WERI-Rb-1 (cell line): ENCODE data around the gene TENM4.
A peak's percentile ranks its signal among the peaks of the same experiment; 100 is the strongest.

Experiments used
- DNase-seq: peaks from one replicate; pipeline ENCODE4 v3.0.0-alpha.2; 2020
- H3K27ac ChIP-seq: fragments of 250-450 bp; sonication (Bioruptor Pico); 2 replicates; pipeline ENCODE4 v1.5.1; 2020; ENCODE audit warnings: mild to moderate bottlenecking, moderate library complexity
- H3K27me3 ChIP-seq: fragments of 250-450 bp; sonication (Bioruptor Pico); 2 replicates; pipeline ENCODE4 v1.5.1; 2021; ENCODE audit warnings: mild to moderate bottlenecking, low read depth, moderate library complexity; ENCODE audit not compliant: insufficient read depth, severe bottlenecking
- H3K36me3 ChIP-seq: fragments of 250-450 bp; sonication (Bioruptor Pico); 2 replicates; pipeline ENCODE4 v1.5.1; 2020; ENCODE audit warnings: mild to moderate bottlenecking, moderate library complexity
- H3K4me3 ChIP-seq: 2 replicates; pipeline ENCODE4 v1.5.1; 2011; ENCODE audit warnings: low read depth, mild to moderate bottlenecking, control low read depth, low read length
- H3K9me3 ChIP-seq: fragments of 250-450 bp; sonication (Bioruptor Pico); 2 replicates; pipeline ENCODE4 v1.5.1; 2021; ENCODE audit warnings: mild to moderate bottlenecking, moderate library complexity; ENCODE audit not compliant: severe bottlenecking
- TF ChIP-seq, protein P1 (sequence below): IDR thresholded peaks from 2 replicates; pipeline ENCODE4 v1.5.1; 2011; ENCODE audit warnings: low read depth, mild to moderate bottlenecking, control low read depth, inconsistent platforms, low read length

The TENM4 gene

DNA sequence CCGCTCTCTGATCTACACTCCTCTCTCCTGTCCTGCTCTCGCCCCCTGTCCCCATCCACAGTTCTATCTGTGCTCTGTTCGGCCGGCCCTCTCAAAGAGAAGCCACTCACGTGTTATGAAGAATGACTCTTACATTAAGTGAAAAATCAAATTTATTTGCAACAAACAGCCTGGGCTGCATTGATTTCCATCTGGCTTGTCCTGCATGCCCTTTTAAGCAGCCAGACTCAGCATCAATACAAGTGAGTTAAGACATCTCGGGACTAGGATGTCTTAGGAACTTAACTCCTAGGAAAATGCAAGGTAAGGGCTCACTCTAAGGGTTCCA is 373.5 kb downstream of the TENM4 start:
- Histone ChIP-seq H3K4me3 (no peak overlapping the region), H3K36me3 (no peaks in the 10 kb centered on the region), H3K9me3 (no peaks in the 10 kb centered on the region), H3K27ac (no peak overlapping the region), H3K27me3 (no peaks in the 10 kb centered on the region)
- TF ChIP-seq, protein P1, sequence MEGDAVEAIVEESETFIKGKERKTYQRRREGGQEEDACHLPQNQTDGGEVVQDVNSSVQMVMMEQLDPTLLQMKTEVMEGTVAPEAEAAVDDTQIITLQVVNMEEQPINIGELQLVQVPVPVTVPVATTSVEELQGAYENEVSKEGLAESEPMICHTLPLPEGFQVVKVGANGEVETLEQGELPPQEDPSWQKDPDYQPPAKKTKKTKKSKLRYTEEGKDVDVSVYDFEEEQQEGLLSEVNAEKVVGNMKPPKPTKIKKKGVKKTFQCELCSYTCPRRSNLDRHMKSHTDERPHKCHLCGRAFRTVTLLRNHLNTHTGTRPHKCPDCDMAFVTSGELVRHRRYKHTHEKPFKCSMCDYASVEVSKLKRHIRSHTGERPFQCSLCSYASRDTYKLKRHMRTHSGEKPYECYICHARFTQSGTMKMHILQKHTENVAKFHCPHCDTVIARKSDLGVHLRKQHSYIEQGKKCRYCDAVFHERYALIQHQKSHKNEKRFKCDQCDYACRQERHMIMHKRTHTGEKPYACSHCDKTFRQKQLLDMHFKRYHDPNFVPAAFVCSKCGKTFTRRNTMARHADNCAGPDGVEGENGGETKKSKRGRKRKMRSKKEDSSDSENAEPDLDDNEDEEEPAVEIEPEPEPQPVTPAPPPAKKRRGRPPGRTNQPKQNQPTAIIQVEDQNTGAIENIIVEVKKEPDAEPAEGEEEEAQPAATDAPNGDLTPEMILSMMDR, result no peak
- no peak for DNase-seq

DNA sequence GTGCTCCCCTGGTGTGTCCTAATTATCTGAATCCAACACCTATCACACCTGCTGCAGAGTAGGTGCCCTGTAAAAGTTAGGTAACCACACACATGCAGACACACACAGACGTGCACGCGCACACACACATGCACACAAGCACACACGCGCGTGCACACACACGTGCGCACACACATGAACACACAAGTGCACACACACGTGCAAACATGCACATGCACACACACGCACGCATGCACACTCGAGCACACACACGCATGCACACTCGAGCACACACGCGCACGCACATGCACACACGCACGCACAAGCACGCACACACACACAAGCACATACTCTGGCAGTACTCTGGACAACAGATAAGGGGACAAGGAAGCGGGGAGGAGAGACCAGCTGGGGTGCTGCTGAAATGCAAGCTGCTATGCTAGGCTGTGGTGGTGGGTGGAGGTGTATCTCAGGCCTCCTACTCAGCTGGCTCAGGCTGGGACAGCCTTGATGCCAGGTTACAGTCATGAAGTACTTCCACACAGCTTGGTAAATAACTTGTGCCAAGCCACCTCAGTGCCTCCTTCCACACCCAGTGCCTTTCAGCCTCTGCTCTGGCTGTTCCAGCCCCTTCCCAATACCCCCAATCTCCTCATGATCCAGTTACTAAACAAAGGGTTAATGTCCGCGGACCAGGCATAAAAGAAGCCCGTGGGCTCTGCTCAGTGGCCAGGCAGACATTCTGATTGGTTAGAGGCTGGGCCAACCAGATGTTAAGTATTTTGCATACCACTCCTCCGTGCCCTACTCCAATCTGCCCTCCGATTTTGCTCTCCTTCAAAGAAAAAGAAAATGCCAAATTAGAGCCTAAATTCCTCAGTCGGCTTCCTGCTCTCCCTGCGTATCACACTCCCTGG is 374.1 kb downstream of the TENM4 start:
- H3K4me3 ChIP-seq, result no peak overlapping the region
- H3K36me3 ChIP-seq, result no peaks in the 10 kb centered on the region
- TF ChIP-seq, protein P1, result no peak
- no peak for DNase-seq
- H3K27me3 ChIP-seq, result no peaks in the 10 kb centered on the region
- H3K27ac ChIP-seq, result no peak overlapping the region
- H3K9me3 ChIP-seq, result no peaks in the 10 kb centered on the region

DNA sequence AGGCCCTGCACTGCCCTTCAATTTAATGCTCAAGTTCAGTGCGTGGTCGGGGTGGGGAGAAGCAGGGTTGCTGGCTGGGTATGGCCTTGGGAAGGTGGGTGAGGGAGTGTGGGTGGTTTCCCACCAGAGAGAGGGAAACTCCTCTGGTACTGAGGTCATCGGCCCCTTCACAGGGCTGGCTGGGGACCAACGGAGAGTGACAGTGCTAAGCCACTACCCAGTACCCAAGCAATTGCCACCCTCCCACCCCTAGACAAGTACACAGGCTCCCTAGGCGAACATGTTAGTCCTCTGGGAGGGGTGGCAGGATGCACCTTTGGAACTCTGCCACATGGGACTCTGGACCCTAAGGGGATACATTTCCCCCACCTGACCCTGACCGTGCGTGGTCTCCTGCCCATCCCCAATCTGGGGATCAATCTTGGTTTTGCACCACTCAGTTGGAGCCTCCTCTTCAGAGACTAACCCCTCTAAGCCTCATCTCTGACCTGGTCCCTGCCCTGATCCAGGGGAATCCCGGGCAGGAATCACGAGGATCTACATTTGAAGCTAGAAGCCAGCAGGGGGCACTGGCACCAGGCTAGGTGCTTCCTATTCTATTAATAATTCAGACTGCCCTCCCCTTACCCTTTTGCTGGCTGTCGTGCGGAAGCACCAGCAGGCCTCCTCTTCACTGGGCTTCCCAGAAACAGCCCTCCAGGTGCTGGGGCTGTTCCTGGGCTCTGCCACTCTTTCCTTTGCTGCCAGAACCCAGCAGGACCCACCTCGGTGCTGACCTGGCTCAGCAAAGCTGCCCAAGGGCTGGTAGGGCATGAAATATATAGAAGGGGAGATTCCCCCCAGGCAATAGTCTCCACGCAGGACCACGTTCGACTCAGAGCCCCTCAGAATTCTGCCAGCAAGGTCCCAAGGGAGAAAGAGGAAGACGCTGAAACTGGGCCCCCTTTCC is 377.7 kb downstream of the TENM4 start:
- H3K9me3 ChIP-seq, result no peaks in the 10 kb centered on the region
- DNase-seq, result peak; percentile 77
- H3K27ac ChIP-seq, result peak overlapping the region; percentile 60
- TF ChIP-seq, protein P1, result peak; percentile 77
- H3K27me3 ChIP-seq, result no peaks in the 10 kb centered on the region
- no peak overlapping the region for H3K4me3 ChIP-seq
- no peaks in the 10 kb centered on the region for H3K36me3 ChIP-seq

DNA sequence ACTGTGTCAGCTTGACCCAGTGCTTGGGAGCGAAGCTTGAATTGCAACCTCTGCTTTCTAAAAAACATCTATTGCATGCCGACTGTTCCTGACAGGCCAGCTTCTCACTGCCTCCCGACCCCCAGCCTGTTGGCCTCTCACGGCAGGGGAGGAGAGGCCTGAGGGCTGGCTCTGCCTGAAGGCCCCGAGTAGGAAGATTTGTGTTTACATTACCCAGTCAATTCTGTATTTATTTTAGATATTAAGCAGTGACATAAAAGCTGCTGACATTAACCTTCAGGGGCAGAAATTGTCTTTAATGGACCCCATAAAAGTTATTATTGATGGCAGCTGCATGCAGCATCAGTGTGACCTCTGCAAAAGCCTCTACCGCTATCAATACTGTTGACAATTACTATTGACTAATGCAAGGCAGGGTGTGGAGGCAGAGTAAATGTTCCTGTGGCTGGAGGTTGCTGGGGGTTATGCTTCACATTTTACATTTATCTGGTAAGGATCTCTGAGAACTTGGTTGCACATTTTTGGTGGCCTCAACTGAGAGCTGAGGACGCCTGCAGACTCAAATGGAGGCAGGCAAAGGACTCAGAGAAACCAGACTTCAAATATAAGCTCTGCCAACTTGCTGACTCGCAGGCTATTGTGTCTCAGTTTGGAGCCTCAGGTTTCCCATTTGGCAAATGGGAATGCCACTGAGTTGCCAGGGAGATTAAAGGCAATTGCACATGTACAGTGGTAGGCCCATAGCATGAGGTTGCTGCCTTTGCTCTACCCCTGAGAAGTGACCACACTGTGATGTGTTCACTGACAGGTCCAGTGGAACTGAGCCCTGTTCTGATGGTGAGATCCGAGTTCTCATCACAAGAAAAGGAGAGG is 380.5 kb downstream of the TENM4 start:
- DNase-seq, result no peak
- Histone ChIP-seq H3K27me3 (no peaks in the 10 kb centered on the region), H3K36me3 (no peaks in the 10 kb centered on the region), H3K4me3 (no peak overlapping the region), H3K9me3 (no peaks in the 10 kb centered on the region), H3K27ac (no peak overlapping the region)
- TF ChIP-seq, protein P1, result no peak

DNA sequence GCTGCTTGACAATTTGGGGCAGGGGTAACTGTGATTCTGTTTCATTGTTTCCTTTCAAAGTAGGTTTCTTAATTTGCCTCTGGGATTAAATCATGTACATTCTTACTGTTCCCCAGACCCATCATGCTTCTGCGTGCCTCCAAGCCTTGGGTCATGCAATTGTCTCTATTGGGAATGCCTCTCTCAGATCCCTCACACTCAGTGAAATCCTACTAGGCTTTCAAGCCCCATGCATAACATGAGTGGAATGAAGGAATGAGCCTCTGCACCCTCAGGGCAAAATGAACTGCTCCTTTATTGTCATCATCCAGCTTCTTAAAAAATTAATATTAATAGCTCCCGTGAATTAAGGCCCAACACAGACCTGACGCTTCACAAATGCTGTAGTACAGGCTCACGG is 381.7 kb downstream of the TENM4 start:
- no peaks in the 10 kb centered on the region for H3K9me3 ChIP-seq
- no peak overlapping the region for H3K4me3 ChIP-seq
- TF ChIP-seq, protein P1, result no peak
- no peaks in the 10 kb centered on the region for H3K36me3 ChIP-seq
- no peaks in the 10 kb centered on the region for H3K27me3 ChIP-seq
- H3K27ac ChIP-seq, result no peak overlapping the region
- no peak for DNase-seq
